CD4-positive, alpha-beta T cell treated with Interleukin-4 for 1 hour (primary cell): Measurements from ENCODE around the gene SRF.
A peak's percentile ranks its signal among the peaks of the same experiment; 100 is the strongest.

ENCODE experiments used
- DNase-seq, 2 donors: peaks; one replicate each; pipeline ENCODE4 v3.0.0-alpha.2; 2020 to 2022

SRF gene

DNA sequence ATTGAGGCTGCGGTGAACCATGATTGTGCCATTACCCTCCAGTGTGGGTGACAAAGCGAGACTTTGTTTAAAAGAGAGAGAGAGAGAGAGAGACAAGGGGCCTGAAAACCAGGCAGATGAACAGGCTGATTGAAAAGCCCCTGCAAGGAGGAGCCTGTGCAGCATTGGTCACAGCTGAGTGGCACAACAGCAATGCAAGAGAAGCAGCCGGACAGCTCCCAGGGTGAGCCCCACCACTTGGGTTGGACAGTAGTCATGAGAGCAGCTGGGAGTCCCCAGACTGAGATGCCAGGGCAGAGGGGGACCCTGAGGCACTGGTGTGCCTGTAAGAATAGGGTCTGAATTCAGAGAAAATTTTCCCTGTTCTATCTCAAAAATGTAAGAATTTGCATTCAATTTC, 48.0 kb downstream of the SRF start:
- no peak for DNase-seq

DNA sequence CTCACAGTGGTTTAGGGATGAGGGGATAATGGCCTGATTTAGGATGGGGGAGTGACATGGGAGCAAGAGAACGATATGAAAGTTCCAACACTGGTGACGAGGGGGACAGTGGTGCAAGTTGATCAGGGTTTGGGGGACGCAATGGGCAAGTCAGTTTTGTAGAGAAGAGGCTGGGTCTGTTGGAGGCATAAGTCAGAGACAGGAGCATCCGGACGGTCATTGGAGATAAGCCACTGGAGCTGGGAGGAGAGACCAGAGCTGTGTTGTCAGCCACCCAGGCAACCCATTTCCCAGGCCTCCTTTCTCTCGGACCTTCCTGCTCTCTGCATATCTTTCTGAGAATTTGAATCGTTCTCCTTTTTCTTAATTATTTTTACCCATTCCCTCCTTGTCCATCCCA, 48.7 kb downstream of the SRF start:
- no peak for DNase-seq

DNA sequence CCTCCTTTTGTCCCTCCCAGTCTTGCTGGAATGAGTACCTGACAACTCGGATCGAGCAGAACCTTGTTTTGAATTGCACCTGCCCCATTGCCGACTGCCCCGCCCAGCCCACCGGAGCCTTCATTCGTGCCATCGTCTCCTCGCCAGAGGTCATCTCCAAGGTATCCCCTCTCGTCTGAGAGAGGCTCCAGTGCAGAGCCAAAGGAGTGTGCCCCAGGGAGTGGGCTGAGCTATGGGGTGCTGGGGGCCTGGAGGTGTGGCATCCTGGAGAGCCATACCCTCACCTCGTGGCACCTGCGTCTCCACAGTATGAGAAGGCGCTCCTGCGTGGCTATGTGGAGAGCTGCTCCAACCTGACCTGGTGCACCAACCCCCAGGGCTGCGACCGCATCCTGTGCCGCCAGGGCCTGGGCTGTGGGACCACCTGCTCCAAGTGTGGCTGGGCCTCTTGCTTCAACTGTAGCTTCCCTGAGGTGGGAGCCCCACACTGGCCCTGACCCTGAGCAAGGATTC, 49.4 kb downstream of the SRF start:
- DNase-seq = no peak

DNA sequence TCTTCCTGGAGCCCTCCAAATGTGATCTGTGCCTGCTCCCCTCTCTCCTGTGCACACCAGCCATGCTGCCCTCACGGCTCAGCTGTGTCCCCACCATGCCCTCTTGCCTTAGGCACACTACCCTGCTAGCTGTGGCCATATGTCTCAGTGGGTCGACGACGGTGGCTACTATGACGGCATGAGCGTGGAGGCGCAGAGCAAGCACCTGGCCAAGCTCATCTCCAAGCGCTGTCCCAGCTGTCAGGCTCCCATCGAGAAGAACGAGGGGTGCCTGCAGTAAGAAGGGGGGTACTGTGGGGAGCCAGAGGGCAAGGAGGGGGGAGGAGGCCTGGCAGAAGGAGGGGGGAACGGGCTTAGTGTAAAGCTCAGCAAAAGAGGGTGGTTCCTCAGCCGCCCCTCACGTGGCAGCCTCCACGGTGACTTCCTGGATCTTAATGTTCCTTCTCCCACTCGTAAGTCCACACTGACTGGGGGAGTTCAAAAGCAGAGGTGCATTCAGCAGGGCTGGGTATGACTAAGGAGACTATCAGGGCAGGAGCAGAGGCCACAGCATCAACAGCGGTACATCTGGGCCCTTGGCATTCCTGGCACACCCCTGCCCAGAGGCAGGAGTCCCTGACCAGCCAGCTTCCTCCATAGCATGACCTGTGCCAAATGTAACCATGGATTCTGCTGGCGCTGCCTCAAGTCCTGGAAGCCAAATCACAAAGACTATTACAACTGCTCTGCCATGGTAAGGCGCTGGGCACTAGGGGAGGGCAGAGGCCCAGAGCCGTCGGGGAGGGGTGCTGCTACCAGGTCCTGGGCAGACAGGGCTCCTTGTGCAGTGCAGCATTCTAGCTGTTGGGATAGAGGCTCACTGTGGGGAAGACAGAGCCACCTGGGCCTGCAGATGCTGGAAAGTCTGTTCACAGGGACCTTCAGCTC, 50.2 kb downstream of the SRF start:
- DNase-seq = no peak

DNA sequence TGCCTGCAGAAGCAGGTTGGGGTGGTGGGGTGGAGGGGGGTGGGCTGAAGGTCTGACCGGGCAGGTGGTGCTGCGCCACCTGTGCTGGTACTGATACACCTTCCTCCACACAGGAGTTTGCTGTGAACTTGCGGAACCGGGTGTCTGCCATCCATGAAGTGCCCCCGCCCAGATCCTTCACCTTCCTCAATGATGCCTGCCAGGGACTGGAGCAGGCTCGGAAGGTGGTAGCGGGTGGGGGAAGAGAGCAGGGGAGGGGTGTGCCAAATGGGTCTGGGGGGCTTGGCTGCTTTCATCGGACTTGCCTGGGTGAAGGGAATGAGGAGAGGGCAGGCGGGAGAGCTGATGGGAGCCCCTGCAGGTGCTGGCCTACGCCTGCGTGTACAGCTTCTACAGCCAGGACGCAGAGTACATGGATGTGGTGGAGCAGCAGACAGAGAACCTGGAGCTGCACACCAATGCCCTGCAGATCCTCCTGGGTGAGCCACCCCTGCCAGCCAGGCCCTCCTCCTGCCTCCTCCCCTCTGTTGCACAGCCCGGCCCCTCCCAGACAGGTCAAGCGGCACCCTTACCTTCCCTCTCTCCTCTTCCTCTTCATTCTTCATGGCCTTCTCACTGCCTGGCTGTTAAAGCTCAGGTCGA, 51.5 kb downstream of the SRF start:
- no peak for DNase-seq

DNA sequence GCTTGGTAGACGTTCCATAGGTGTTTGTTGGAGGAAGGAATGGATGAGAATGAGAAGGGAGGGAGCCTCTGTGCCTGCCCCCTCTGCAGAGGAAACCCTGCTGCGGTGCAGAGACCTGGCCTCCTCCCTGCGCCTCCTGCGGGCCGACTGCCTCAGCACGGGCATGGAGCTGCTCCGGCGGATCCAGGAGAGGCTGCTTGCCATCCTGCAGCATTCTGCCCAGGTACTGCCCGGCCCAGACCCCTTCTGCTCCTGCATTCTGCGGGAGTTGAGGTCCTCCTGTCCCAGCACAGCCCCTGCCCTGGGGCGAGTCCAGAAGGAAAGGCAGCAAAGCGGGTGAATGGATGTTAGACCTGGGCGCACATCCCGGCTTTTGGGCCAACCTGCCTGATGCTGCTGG, 52.1 kb downstream of the SRF start:
- DNase-seq = no peak

DNA sequence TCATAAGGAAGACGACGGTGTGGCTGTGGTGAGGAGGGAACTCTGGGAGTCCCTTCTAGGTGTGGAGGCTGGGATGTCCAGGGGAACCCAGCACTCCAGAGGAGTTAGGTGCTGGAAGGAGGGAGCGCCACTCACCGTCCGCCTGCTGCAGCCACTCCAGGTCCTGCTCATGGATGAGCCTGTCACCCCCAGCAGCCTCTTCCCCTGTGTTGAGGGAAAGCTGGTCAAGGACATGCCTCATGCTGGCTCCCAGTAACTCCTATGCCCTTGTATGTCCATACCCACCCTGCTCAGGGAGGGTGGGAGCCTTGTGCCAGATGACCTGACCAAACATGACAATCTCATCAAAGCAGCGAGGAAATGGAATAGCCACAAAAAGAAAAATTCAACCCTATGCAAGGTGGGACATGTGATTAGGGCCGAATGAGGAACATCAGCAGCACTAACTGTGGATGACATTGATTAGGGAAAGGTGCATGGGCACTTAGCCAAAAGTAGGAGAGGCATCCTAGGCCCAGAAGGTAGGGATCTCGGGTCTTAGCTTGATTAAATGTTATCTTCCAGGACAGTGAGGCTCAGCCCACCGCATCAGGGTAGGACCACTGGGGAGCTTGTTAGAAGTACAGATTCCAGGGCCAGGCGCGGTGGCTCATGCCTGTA, 55.3 kb downstream of the SRF start:
- DNase-seq = no peak

DNA sequence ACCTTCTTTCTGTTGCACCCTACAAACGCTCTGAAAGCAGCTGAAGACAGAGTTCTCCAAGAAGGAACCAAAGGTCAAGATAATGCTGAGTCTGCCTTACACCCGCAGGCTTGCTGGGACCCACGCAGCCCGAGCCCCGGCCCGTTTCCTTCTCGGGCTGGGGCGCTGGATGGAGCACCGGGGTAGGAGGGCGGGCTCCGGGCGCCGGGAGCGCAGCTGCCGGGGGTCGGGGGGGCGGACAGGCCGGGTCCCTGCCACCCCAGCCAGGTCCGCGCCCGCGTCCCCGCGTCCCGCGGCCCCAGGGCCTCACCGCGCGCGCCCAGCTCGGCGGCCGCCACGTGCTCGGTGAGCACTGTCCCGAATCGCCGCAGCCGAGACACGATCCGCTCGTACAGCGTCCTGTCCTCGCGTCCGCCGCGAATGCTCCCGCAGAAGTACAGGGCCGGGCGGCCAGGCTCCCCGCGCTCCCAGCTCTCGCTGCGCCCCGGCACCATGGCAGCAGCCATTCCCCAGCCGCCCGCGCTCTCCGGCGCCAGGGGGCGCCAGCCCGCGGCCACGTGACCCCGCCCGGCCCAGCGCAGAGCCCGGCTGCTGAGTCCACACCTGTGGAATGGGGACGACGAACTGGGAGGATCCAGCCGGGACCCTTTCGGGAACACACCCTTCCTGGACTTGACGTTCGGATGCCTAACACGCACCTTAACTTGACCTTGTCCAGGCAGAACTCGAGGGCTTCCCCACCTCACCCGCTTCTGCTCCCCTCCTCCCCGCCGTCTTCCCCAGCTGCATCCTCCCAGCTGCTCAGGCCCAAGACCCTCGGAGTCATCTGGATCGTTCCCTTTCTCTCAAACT, 58.1 kb downstream of the SRF start, which contains the start of gene DNPH1:
DNPH1 (minus strand) TSS at position 531 of the 852 bp plus-strand sequence; CDS start at position 506, 25 bp downstream.
- peak; percentile 76 to 82 for DNase-seq

DNA sequence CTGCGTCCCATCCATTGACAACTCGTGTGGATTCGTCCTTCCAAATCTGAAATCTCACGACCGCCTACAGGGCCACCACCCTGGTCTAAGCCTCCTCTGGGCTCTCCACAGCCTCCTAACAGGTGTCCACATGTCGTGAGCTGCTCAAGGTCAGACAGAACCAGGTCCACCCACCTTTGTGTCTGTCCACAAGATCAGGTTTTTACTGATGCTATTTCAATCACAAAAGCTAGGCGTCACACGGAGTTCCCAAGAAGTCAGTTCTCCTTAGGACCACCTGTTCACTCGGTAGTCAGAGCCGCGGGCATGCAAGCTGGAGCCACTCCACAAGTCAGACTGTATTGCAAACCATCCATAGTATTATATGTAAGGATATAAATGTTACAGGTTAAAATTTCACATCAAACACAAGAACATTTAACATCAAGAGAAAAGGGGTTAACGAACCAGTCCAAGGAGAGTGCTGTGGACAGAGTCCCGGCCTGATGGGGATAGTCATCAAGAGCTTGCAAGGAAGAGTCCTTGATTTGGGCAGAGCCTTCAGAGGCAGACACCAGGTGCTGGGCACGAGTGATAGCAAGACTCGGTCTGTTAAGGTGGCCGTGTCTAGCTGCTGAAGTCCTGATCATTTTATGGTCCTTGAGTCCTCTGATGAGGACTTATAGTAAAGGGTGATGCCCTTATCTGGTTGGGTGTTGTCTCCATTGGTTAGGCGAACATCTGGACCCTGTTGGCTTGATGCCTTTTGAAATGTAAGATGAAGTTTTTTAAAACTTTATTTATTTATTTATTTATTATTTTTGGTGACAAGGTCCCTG, 58.9 kb downstream of the SRF start:
- no peak for DNase-seq

DNA sequence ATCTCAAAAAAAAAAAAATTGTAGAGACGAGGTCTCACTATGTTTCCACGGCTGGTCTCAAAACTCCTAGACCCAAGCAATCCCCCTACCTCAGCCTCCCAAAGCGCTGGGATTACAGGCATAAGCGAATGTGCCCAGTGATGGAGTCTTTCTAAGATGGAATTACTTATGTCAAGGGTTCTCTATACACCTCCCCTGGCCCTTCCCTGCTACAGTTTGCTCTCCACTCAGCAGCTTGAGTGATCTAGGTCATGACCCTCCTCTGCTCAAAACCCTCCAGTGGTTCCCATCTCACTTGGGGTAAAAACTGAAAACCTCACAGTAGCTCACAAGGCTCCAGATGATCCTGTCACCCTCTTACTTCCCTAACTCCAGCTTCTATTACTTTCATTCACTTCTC, 60.0 kb downstream of the SRF start:
- no peak for DNase-seq
